Transverse colon (tissue), 4 donors: ENCODE data around the gene FNDC1.

Source experiments
- POLR2A ChIP-seq: fragments of 450-650 bp; IDR thresholded peaks from one replicate; pipeline ENCODE4 v1.6.1; 2016; ENCODE audit warnings: antibody characterized with exemption, mild to moderate bottlenecking, moderate library complexity
- POLR2AphosphoS5 ChIP-seq, 3 donors: sonication (generic); formaldehyde crosslinking; IDR thresholded peaks; one replicate each; pipeline ENCODE4 v1.6.1; 2016; ENCODE audit warnings: antibody characterized with exemption in 3 of 3
- TF ChIP-seq, protein P1 (sequence below), 5 experiments: fragments of 200-600 bp in 3 of 5; fragments of 450-650 bp in 2 of 5; sonication (generic) in 3 of 5; IDR thresholded peaks; 1 replicate in 2 of 5; 2 replicates in 3 of 5; pipeline ENCODE4 v1.5.1; 2016 to 2017; ENCODE audit warnings: antibody characterized with exemption in 5 of 5, inconsistent platforms in 3 of 5, mild to moderate bottlenecking in 2 of 5, moderate library complexity in 1 of 5

DNA sequence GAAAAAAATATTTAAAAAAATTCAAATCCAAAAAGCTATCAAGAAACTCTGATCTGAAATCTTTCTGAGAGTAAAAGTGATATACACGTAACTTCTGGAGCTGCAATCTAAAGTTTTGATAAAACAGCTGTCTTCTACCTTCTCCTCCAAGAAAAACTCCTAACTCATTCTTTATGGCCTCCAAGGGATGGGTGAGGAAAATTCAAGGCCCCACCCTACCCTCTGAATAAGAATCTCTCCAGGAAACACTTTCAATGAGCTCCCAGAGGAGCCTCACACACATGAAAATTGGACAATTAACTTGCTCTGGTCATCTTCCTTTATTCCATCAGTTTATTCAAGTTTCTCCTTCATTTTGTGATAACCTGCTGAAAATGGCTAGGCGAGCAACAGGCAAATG lies 93.4 kb downstream of the FNDC1 start:
- no peak for TF ChIP-seq POLR2A
- TF ChIP-seq, protein P1, sequence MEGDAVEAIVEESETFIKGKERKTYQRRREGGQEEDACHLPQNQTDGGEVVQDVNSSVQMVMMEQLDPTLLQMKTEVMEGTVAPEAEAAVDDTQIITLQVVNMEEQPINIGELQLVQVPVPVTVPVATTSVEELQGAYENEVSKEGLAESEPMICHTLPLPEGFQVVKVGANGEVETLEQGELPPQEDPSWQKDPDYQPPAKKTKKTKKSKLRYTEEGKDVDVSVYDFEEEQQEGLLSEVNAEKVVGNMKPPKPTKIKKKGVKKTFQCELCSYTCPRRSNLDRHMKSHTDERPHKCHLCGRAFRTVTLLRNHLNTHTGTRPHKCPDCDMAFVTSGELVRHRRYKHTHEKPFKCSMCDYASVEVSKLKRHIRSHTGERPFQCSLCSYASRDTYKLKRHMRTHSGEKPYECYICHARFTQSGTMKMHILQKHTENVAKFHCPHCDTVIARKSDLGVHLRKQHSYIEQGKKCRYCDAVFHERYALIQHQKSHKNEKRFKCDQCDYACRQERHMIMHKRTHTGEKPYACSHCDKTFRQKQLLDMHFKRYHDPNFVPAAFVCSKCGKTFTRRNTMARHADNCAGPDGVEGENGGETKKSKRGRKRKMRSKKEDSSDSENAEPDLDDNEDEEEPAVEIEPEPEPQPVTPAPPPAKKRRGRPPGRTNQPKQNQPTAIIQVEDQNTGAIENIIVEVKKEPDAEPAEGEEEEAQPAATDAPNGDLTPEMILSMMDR (IDR thresholded peaks at IDR 0.05): no peak
- no peak for TF ChIP-seq POLR2AphosphoS5 (IDR thresholded peaks at IDR 0.05)
